Prostate gland (tissue), 2 donors: Measurements from ENCODE around the gene LAMP1.

Experiments
- POLR2AphosphoS5 ChIP-seq: sonication (generic); formaldehyde crosslinking; IDR thresholded peaks from one replicate; pipeline ENCODE4 v1.6.1; 2017; ENCODE audit warnings: antibody characterized with exemption
- TF ChIP-seq, protein P1 (sequence below), 4 experiments: fragments of 200-600 bp in 2 of 4; fragments of 450-650 bp in 2 of 4; sonication (generic) in 2 of 4; IDR thresholded peaks; 1 replicate in 3 of 4; 2 replicates in 1 of 4; pipeline ENCODE4 v1.5.1; 2016 to 2019; ENCODE audit warnings: antibody characterized with exemption in 4 of 4, mild to moderate bottlenecking in 2 of 4, moderate library complexity in 2 of 4

DNA sequence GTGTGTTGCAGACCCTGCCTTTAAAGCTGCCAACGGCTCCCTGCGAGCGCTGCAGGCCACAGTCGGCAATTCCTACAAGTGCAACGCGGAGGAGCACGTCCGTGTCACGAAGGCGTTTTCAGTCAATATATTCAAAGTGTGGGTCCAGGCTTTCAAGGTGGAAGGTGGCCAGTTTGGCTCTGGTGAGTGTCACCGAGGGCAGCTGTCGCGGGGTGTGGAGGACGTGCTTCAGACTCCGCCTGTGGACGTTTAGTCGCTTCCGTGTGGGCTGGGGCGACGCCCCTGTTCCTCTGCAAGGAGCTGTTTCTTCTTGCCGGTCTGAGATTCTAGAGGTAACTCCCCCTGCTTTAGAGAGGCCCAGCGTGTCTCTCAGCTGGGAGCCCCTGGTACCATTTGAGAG, 24.5 kb downstream of the LAMP1 start:
- TF ChIP-seq, protein P1, sequence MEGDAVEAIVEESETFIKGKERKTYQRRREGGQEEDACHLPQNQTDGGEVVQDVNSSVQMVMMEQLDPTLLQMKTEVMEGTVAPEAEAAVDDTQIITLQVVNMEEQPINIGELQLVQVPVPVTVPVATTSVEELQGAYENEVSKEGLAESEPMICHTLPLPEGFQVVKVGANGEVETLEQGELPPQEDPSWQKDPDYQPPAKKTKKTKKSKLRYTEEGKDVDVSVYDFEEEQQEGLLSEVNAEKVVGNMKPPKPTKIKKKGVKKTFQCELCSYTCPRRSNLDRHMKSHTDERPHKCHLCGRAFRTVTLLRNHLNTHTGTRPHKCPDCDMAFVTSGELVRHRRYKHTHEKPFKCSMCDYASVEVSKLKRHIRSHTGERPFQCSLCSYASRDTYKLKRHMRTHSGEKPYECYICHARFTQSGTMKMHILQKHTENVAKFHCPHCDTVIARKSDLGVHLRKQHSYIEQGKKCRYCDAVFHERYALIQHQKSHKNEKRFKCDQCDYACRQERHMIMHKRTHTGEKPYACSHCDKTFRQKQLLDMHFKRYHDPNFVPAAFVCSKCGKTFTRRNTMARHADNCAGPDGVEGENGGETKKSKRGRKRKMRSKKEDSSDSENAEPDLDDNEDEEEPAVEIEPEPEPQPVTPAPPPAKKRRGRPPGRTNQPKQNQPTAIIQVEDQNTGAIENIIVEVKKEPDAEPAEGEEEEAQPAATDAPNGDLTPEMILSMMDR (IDR thresholded peaks at IDR 0.05), result no peak
- TF ChIP-seq POLR2AphosphoS5, result no peak
